Ascending aorta (tissue), 2 donors: ENCODE data around the gene ADGRB3. TPM values are rescaled to one million over a fixed set of nuclear protein-coding genes. Genes with fewer than 3 reads are reported as not detected.

Experiments used
- DNase-seq, 2 donors: peaks; one replicate each; pipeline ENCODE4 v3.0.0-alpha.2; 2019; ENCODE audit warnings: low spot score in 2 of 2
- H3K27ac ChIP-seq, 2 donors: fragments of 200-600 bp; sonication (generic); one replicate each; pipeline ENCODE4 v1.5.1; 2016 to 2017; ENCODE audit warnings: mild to moderate bottlenecking in 1 of 2
- H3K27me3 ChIP-seq: fragments of 200-600 bp; sonication (generic); one replicate; pipeline ENCODE4 v1.5.1; 2017
- H3K36me3 ChIP-seq, 2 donors: fragments of 200-600 bp; sonication (generic); one replicate each; pipeline ENCODE4 v1.5.1; 2016
- H3K4me1 ChIP-seq, 2 donors: fragments of 200-600 bp; sonication (generic); one replicate each; pipeline ENCODE4 v1.5.1; 2016 to 2017; ENCODE audit warnings: mild to moderate bottlenecking in 1 of 2
- H3K4me3 ChIP-seq, 2 donors: fragments of 200-600 bp; sonication (generic); one replicate each; pipeline ENCODE4 v1.5.1; 2016 to 2017; ENCODE audit warnings: mild to moderate bottlenecking in 1 of 2
- H3K9me3 ChIP-seq, 2 donors: fragments of 200-600 bp; sonication (generic); one replicate each; pipeline ENCODE4 v1.5.1; 2016
- CTCF ChIP-seq, 3 experiments: fragments of 200-600 bp in 2 of 3; fragments of 450-650 bp in 1 of 3; sonication (generic) in 2 of 3; IDR thresholded peaks; one replicate each; pipeline ENCODE4 v1.5.1; 2016 to 2019; ENCODE audit warnings: antibody characterized with exemption in 3 of 3, mild to moderate bottlenecking in 1 of 3, moderate library complexity in 1 of 3
- intact Hi-C: fragments of 100-400 bp; cut with DNase I; formaldehyde crosslinking; loops from one replicate; pipeline ENCODE4 v1.15.1; 2023
- total RNA-seq: library from RNA; depleted of rRNA; stranded (reverse); fragments of >200 nt; gene quantifications from one replicate; pipeline ENCODE4 v1.1.0, GENCODE V29; 2016

Gene ADGRB3
- total RNA-seq, 1 donor from 2014 or later = 4.4 TPM

DNA sequence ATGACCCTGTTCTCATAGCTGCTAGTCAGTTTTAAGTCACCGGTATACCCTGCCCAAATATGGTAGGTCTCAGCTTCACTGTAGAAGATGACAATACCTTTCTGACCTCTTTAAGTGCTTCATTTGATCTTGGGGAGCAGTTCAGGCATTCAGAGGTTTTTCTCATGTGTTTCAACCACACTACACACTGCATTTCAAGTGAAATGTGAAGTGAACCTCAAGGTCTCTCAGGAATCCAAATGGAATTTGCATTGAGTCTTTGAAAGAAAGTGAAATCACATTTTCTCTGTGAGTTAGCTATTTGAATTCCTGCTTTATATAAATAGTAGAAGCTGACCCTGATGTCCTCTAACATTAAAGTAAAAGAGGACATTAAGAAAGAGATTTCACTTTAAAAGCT lies 461.6 kb downstream of the ADGRB3 start:
- intact Hi-C loops = no loop called here
- no peaks in the 10 kb centered on the region for H3K9me3 ChIP-seq
- TF ChIP-seq CTCF (IDR thresholded peaks at IDR 0.05) = no peak
- H3K36me3 ChIP-seq = no peaks in the 10 kb centered on the region
- H3K4me1 ChIP-seq = no peaks in the 10 kb centered on the region
- H3K27me3 ChIP-seq = no peaks in the 10 kb centered on the region
- no peak for DNase-seq
- H3K4me3 ChIP-seq = no peak overlapping the region
- H3K27ac ChIP-seq = no peak overlapping the region

DNA sequence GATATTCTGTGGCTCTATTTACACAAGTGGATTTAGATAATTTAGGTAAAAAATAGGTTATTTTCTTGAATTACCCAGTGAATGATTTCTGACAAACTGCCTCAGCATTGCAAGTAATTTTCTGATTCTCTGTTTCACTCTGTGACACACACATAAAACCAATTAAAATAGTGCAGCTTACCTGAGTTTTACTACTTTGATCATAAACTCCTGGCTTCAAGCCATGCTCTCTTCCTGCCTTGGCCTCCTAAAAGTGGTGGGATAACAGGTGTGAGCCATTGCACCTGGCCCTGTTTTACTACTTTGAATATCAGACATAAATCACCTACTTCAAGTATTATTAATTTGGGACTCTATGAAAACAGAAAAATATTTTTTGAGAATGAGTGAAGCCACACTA lies 462.9 kb downstream of the ADGRB3 start:
- intact Hi-C loops = no loop called here

GRCh38 chr6:69098910-69099309 lies 463.8 kb downstream of the ADGRB3 start:
- Histone ChIP-seq H3K36me3 (no peaks in the 10 kb centered on the region), H3K27ac (no peak overlapping the region), H3K4me3 (no peak overlapping the region), H3K4me1 (no peaks in the 10 kb centered on the region), H3K27me3 (no peaks in the 10 kb centered on the region), H3K9me3 (no peaks in the 10 kb centered on the region)
- intact Hi-C loops = no loop called here
- TF ChIP-seq CTCF (IDR thresholded peaks at IDR 0.05) = no peak
- DNase-seq = no peak

More for the DNA sequence above, 462.9 kb downstream of the ADGRB3 start:
- no peaks in the 10 kb centered on the region for H3K27me3 ChIP-seq
- no peak for TF ChIP-seq CTCF (IDR thresholded peaks at IDR 0.05)
- DNase-seq = no peak
- H3K4me3 ChIP-seq = no peak overlapping the region
- H3K27ac ChIP-seq = no peak overlapping the region
- H3K9me3 ChIP-seq = no peaks in the 10 kb centered on the region
- no peaks in the 10 kb centered on the region for H3K4me1 ChIP-seq
- H3K36me3 ChIP-seq = no peaks in the 10 kb centered on the region

GRCh38 chr6:69100772-69101171 lies 465.7 kb downstream of the ADGRB3 start:
- intact Hi-C loops = no loop called here
- no peaks in the 10 kb centered on the region for H3K36me3 ChIP-seq
- no peaks in the 10 kb centered on the region for H3K27me3 ChIP-seq
- H3K4me3 ChIP-seq = no peak overlapping the region
- TF ChIP-seq CTCF (IDR thresholded peaks at IDR 0.05) = no peak
- H3K9me3 ChIP-seq = no peaks in the 10 kb centered on the region
- no peak for DNase-seq
- H3K4me1 ChIP-seq = no peaks in the 10 kb centered on the region
- no peak overlapping the region for H3K27ac ChIP-seq

DNA sequence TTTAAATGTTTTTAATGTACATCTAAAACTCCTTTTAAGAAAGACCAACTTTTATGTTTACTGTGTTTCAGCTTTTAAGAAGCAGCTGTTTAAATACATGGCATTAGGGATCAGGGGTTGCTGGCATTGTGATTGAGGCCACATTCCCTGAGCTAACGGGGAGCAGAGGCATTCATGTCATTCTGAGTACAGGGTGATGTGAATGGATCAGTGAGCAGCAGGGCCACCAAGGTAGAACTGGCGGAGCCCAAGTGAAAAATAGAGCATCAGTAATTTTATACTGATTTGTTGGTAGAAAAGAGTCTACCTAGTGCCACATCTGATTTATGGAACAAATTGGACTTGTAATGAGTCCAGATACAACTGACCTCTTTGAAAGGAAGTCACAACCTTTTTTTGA lies 467.3 kb downstream of the ADGRB3 start:
- no peak for DNase-seq
- no peak overlapping the region for H3K27ac ChIP-seq
- no peak overlapping the region for H3K4me3 ChIP-seq
- no peaks in the 10 kb centered on the region for H3K4me1 ChIP-seq
- H3K27me3 ChIP-seq = no peaks in the 10 kb centered on the region
- no peaks in the 10 kb centered on the region for H3K36me3 ChIP-seq
- intact Hi-C loops = no loop called here
- no peaks in the 10 kb centered on the region for H3K9me3 ChIP-seq
- no peak for TF ChIP-seq CTCF (IDR thresholded peaks at IDR 0.05)

GRCh38 chr6:69105288-69105687 lies 470.2 kb downstream of the ADGRB3 start:
- TF ChIP-seq CTCF (IDR thresholded peaks at IDR 0.05) = no peak
- Histone ChIP-seq H3K4me1 (no peaks in the 10 kb centered on the region), H3K9me3 (no peaks in the 10 kb centered on the region), H3K4me3 (no peak overlapping the region), H3K36me3 (no peaks in the 10 kb centered on the region), H3K27me3 (no peaks in the 10 kb centered on the region), H3K27ac (no peak overlapping the region)
- intact Hi-C loops = no loop called here
- DNase-seq = no peak
